Activated naive CD4-positive, alpha-beta T cell treated with anti-CD3 and anti-CD28 coated beads, Interleukin-2, amount 10 ng/mL, durations not matched to agents 7 days and 5 days (primary cell): ENCODE measurements around the gene FCN1.
"Not testable (repeated sequence)": the region's sequence is repeated elsewhere in the genome, so short reads cannot be mapped to it uniquely, and the experiment has no call there.

ENCODE experiments used
- CTCF ChIA-PET: fragments of 350-600 bp; sonication (Branson Sonifier 250); formaldehyde crosslinking; loops from one replicate; lab custom pipeline; 2021; ENCODE audit warnings: antibody characterized with exemption; lab: Charles Lee
- DNase-seq: peaks from one replicate; pipeline ENCODE4 v3.0.0-alpha.2; 2020
- H3K27ac Mint-ChIP-seq: one replicate; pipeline ENCODE4 v1.8.0; 2021; ENCODE audit warnings: mild to moderate bottlenecking, moderate library complexity, mixed read lengths
- H3K27me3 Mint-ChIP-seq: one replicate; pipeline ENCODE4 v1.8.0; 2021; ENCODE audit warnings: mild to moderate bottlenecking, mixed read lengths
- H3K36me3 Mint-ChIP-seq: one replicate; pipeline ENCODE4 v1.8.0; 2021; ENCODE audit warnings: mixed read lengths
- H3K4me1 Mint-ChIP-seq: one replicate; pipeline ENCODE4 v1.8.0; 2021; ENCODE audit warnings: mixed read lengths
- H3K4me3 Mint-ChIP-seq: one replicate; pipeline ENCODE4 v1.8.0; 2021; ENCODE audit warnings: mild to moderate bottlenecking, moderate library complexity, mixed read lengths
- H3K9me3 Mint-ChIP-seq: one replicate; pipeline ENCODE4 v1.8.0; 2021; ENCODE audit warnings: mixed read lengths

Gene FCN1

DNA sequence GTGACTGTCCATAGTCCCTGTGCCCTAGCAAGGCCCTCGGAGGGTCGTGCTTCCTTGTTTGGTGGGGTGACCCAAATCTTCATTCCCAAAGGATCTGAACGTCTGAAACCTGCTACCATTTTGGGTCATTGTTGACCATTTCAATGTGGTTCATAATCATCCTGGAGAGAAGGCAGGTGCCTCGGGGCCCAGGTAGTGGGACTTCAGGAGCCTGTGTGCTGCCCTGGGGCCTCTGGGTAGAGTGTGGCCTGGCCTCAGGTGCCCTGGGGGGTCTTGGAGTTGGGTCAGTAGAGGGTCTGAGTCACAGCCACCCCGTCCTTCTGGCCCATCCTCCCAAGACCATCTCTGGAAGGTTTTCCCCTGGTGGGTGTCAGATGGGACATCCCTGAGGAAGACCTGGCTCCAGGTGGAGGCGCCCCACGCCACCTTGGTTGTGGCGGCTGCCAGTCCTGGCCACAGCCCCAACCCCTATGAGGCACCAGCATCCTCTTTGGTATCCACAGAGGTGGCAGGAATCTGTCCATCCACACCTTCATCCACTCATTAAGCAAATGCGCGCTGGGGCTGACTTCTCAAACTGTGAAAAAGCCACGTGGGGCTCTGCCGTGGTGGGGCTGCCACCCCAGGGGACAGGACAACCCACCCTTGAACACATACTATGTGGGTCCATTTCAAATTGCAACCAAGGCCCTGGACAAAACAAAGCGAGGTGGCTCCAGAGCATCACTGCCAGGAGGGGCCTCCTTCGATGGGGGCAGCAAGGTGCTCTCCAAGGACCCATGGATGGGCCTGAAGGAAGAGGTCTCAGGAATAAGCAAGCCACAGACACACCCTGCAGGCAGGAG, 41.6 kb upstream of the FCN1 start:
- no peaks in the 10 kb centered on the region for H3K9me3 Mint-ChIP-seq
- H3K27ac Mint-ChIP-seq, result no peak overlapping the region
- H3K36me3 Mint-ChIP-seq, result no peaks in the 10 kb centered on the region
- no peak overlapping the region for H3K4me3 Mint-ChIP-seq
- CTCF ChIA-PET, result no interaction called here
- peak; percentile 1 for DNase-seq
- H3K27me3 Mint-ChIP-seq, result no peaks in the 10 kb centered on the region
- H3K4me1 Mint-ChIP-seq, result no peaks in the 10 kb centered on the region

DNA sequence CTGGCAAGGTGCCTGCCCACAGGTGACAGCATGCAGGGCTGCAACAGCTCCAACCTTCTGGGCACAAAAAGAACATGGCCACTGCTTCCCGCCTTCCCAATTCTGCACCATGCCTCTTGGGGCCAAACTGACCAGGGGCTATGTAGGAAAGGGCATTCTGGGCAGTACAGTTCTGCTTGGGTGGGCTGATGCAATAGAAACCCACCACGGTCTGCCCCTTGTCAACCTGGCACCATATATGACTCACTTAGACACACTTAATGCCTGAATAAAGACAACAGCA, 40.2 kb upstream of the FCN1 start:
- CTCF ChIA-PET, result no interaction called here
- no peaks in the 10 kb centered on the region for H3K9me3 Mint-ChIP-seq
- no peak for DNase-seq
- no peaks in the 10 kb centered on the region for H3K27me3 Mint-ChIP-seq
- no peak overlapping the region for H3K4me3 Mint-ChIP-seq
- H3K4me1 Mint-ChIP-seq, result no peaks in the 10 kb centered on the region
- no peak overlapping the region for H3K27ac Mint-ChIP-seq
- no peaks in the 10 kb centered on the region for H3K36me3 Mint-ChIP-seq

GRCh38 chr9:134957165-134957944, 39.6 kb upstream of the FCN1 start:
- no peaks in the 10 kb centered on the region for H3K4me1 Mint-ChIP-seq
- no peaks in the 10 kb centered on the region for H3K36me3 Mint-ChIP-seq
- DNase-seq, result no peak
- no peak overlapping the region for H3K4me3 Mint-ChIP-seq
- no peak overlapping the region for H3K27ac Mint-ChIP-seq
- no peaks in the 10 kb centered on the region for H3K27me3 Mint-ChIP-seq
- no peaks in the 10 kb centered on the region for H3K9me3 Mint-ChIP-seq
- CTCF ChIA-PET, result no interaction called here

- CTCF ChIA-PET, result not testable (repeated sequence)
Measured at GRCh38 chr9:134956387-134956786, 38.7 kb upstream of the FCN1 start.

DNA sequence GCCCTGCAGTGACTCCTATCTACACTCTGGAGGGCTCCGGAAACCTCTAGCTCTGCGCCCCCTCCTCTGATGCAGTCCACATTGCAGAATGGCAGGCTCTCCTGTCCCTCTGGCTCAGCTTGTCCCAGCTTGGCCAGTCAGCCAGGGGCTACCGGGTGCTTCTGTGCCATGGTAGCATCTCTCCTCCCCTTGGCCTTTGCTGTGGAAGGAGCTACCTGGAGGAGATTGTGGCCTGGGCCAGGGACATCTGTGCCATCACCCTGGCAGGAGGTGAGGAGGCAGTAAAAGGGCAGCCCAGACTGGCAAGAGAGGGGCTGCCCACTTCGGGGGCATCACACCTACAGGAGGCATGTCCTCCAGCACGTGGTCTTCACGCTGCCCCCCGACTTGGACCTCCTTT, 38.1 kb upstream of the FCN1 start:
- H3K27me3 Mint-ChIP-seq, result no peaks in the 10 kb centered on the region
- no peak overlapping the region for H3K27ac Mint-ChIP-seq
- no peaks in the 10 kb centered on the region for H3K4me1 Mint-ChIP-seq
- no peaks in the 10 kb centered on the region for H3K9me3 Mint-ChIP-seq
- no peak overlapping the region for H3K4me3 Mint-ChIP-seq
- CTCF ChIA-PET, result no interaction called here
- DNase-seq, result no peak
- no peaks in the 10 kb centered on the region for H3K36me3 Mint-ChIP-seq

More at GRCh38 chr9:134956387-134956786, 38.7 kb upstream of the FCN1 start:
- H3K36me3 Mint-ChIP-seq, H3K9me3 Mint-ChIP-seq, H3K27ac Mint-ChIP-seq, DNase-seq, H3K27me3 Mint-ChIP-seq, H3K4me3 Mint-ChIP-seq, H3K4me1 Mint-ChIP-seq: not testable (repeated sequence)

GRCh38 chr9:134955156-134955555, 37.4 kb upstream of the FCN1 start:
- H3K27me3 Mint-ChIP-seq, result no peaks in the 10 kb centered on the region
- no peak overlapping the region for H3K27ac Mint-ChIP-seq
- CTCF ChIA-PET, result no interaction called here

GRCh38 chr9:134951994-134952393, 34.3 kb upstream of the FCN1 start:
- H3K27ac Mint-ChIP-seq, result no peak overlapping the region
- H3K9me3 Mint-ChIP-seq, result no peaks in the 10 kb centered on the region
- no peaks in the 10 kb centered on the region for H3K27me3 Mint-ChIP-seq
- CTCF ChIA-PET, result no interaction called here
- no peaks in the 10 kb centered on the region for H3K4me1 Mint-ChIP-seq
- H3K36me3 Mint-ChIP-seq, result no peaks in the 10 kb centered on the region
- no peak overlapping the region for H3K4me3 Mint-ChIP-seq
- DNase-seq, result no peak

More at GRCh38 chr9:134955156-134955555, 37.4 kb upstream of the FCN1 start:
- no peaks in the 10 kb centered on the region for H3K36me3 Mint-ChIP-seq
- no peak for DNase-seq
- H3K4me1 Mint-ChIP-seq, result no peaks in the 10 kb centered on the region
- H3K9me3 Mint-ChIP-seq, result no peaks in the 10 kb centered on the region
- no peak overlapping the region for H3K4me3 Mint-ChIP-seq

GRCh38 chr9:134951461-134951860, 33.7 kb upstream of the FCN1 start:
- CTCF ChIA-PET, result no interaction called here
- no peaks in the 10 kb centered on the region for H3K9me3 Mint-ChIP-seq
- no peaks in the 10 kb centered on the region for H3K27me3 Mint-ChIP-seq
- no peak overlapping the region for H3K27ac Mint-ChIP-seq
- H3K4me3 Mint-ChIP-seq, result no peak overlapping the region
- no peak for DNase-seq
- no peaks in the 10 kb centered on the region for H3K36me3 Mint-ChIP-seq
- H3K4me1 Mint-ChIP-seq, result no peaks in the 10 kb centered on the region

- CTCF ChIA-PET, result no interaction called here
- no peaks in the 10 kb centered on the region for H3K36me3 Mint-ChIP-seq
- H3K27ac Mint-ChIP-seq, result no peak overlapping the region
- no peaks in the 10 kb centered on the region for H3K9me3 Mint-ChIP-seq
- H3K27me3 Mint-ChIP-seq, result no peaks in the 10 kb centered on the region
- no peak overlapping the region for H3K4me3 Mint-ChIP-seq
- no peak for DNase-seq
- no peaks in the 10 kb centered on the region for H3K4me1 Mint-ChIP-seq
Measured at GRCh38 chr9:134950386-134951210, 32.9 kb upstream of the FCN1 start.

DNA sequence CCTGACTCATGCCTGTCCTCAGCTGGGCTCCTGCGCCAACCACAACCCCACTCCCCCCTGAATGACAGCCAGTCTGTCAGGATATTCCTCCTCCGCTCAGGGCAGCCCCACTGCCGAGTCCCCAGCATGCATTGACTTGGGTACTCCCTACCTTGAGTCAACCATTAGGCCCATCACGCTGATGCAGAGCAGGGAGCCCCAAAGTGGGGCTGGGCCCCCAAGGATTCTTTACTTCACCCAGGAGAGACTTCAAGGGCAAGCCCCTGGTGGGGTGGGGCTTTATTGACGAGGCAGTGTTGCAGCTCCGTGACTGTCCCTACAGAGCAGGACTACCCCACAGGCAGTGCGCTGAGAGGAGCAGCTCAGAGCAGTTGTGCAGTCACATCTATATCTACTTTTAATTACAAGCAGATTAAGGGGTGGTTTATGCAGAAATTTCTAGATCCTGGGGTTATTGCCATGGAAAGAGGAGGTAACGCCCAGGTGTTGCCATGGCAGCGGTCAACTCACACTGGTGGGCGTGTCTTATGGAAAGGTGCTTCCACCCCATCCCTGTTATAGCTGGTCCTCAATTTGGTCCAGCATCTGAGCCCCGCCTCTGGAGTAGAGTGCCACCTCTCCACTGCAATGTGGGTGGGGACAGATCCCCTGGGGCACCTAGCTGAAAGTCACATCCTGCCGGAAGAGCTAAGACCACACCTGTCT, 32.1 kb upstream of the FCN1 start:
- H3K36me3 Mint-ChIP-seq, result no peaks in the 10 kb centered on the region
- H3K27me3 Mint-ChIP-seq, result no peaks in the 10 kb centered on the region
- no peaks in the 10 kb centered on the region for H3K9me3 Mint-ChIP-seq
- no peaks in the 10 kb centered on the region for H3K4me1 Mint-ChIP-seq
- CTCF ChIA-PET, result no interaction called here
- H3K4me3 Mint-ChIP-seq, result no peak overlapping the region
- H3K27ac Mint-ChIP-seq, result no peak overlapping the region
- DNase-seq, result no peak

- no peak for DNase-seq
- CTCF ChIA-PET, result no interaction called here
- H3K4me1 Mint-ChIP-seq, result no peaks in the 10 kb centered on the region
- no peaks in the 10 kb centered on the region for H3K9me3 Mint-ChIP-seq
- H3K36me3 Mint-ChIP-seq, result no peaks in the 10 kb centered on the region
- H3K27me3 Mint-ChIP-seq, result no peaks in the 10 kb centered on the region
- H3K4me3 Mint-ChIP-seq, result no peak overlapping the region
- no peak overlapping the region for H3K27ac Mint-ChIP-seq
Measured at GRCh38 chr9:134948149-134948548, 30.4 kb upstream of the FCN1 start.

- no peak for DNase-seq
- Mint-ChIP-seq H3K27me3 (no peaks in the 10 kb centered on the region), H3K9me3 (no peaks in the 10 kb centered on the region), H3K27ac (no peak overlapping the region), H3K4me3 (no peak overlapping the region), H3K36me3 (no peaks in the 10 kb centered on the region), H3K4me1 (no peaks in the 10 kb centered on the region)
- CTCF ChIA-PET, result no interaction called here
Measured at GRCh38 chr9:134947265-134947955, 29.7 kb upstream of the FCN1 start.

DNA sequence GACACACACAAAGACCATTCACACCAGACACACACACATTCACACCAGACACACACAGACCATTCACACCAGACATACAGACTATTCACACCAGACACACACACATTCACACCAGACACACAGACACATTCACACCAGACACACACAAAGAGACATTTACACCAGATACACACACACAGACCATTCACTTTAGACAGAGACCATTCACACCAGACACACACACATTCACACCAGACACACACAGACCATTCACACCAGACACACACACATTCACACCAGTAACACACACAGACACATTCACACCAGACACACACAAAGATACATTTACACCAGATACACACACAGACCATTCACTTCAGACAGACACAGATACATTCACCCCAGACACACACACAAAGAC, 29.0 kb upstream of the FCN1 start:
- Mint-ChIP-seq H3K27me3 (peaks cover 4% of the 10 kb centered on the region), H3K27ac (no peak overlapping the region), H3K4me1 (no peaks in the 10 kb centered on the region), H3K9me3 (no peaks in the 10 kb centered on the region), H3K36me3 (no peaks in the 10 kb centered on the region), H3K4me3 (no peak overlapping the region)
- CTCF ChIA-PET, result no interaction called here
- DNase-seq, result no peak
